Occipital lobe (tissue), 2 donors: Measurements from ENCODE around the gene UBE3B. TPM values are rescaled to one million over a fixed set of nuclear protein-coding genes. Genes with fewer than 3 reads are reported as not detected.

ENCODE experiments used
- DNase-seq: peaks from one replicate; lab custom pipeline; 2025; lab: John Stamatoyannopoulos, UW
- total RNA-seq: library from RNA; depleted of rRNA; stranded (reverse); fragments of >200 nt; gene quantifications from one replicate; pipeline ENCODE4 v1.2.3, GENCODE V29; 2014

The UBE3B gene
- total RNA-seq, 1 donor from 2014 or later, result 24.3 TPM

DNA sequence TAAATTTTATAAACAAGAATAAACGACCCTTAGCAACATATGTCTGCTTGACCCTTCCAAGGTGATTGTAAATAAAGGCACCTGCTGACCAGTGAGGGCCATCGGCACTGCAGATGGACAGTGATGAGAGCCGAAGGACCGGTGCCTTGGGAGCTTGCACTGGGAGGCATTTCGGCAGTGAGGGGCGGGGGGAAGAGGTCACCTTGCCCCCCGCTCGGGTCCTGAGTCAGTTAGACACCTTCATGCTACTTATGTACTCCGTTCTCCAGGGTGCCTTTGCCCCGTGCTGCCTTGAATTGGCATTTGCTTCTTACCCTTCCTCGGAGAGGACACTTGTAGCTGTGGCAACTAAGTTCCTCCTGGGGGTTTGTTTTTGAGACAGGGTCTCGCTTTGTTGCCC is 72.8 kb downstream of the UBE3B start:
- DNase-seq, result no peak

GRCh38 chr12:109551108-109551507 is 73.7 kb downstream of the UBE3B start:
- no peak for DNase-seq

DNA sequence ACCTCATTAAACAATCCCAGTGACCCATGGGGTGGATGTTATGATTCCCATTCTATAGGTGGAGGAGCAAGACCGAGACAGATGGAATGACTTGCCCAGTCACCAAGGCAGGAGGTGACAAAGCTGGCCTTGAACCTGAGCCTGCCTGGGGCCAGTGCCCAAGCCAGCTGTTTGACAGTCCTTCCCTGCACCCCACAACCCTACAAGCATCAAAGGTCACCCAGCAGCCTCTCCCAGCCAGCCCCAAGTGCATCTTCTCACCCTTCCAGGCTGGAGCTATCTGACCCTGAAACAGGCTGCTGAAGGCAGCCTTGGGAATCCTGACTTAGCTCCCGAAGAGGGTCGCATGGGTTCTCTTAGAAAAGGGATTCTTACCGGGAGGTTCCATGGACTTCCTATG is 75.5 kb downstream of the UBE3B start:
- DNase-seq, result no peak

DNA sequence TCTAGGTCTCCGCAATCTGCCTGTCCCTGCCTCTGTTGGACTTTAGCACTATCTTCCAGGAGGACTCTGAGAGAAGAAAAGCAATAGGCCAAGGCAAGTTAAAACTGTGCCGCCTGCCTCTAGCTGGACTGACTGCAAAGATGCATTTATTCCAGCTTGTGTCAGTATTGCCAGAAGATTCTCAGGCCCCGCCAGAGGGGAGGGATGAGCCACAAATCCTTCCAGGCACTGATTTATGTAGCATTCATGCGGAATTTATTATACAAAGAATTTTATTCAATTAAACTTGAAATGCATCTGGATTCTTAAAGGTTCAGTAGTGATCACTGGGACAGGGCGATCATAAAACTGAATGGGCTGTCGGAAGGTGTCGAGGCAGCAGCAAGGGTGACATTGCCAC is 76.0 kb downstream of the UBE3B start:
- DNase-seq, result no peak

- DNase-seq, result no peak
Measured at GRCh38 chr12:109553906-109554500, 76.6 kb downstream of the UBE3B start.

GRCh38 chr12:109554761-109555160 is 77.3 kb downstream of the UBE3B start:
- no peak for DNase-seq

GRCh38 chr12:109555431-109556315 is 78.2 kb downstream of the UBE3B start:
- DNase-seq, result no peak

GRCh38 chr12:109557200-109557599 is 79.8 kb downstream of the UBE3B start:
- DNase-seq, result no peak

- no peak for DNase-seq
Measured at GRCh38 chr12:109557805-109558204, 80.4 kb downstream of the UBE3B start.

DNA sequence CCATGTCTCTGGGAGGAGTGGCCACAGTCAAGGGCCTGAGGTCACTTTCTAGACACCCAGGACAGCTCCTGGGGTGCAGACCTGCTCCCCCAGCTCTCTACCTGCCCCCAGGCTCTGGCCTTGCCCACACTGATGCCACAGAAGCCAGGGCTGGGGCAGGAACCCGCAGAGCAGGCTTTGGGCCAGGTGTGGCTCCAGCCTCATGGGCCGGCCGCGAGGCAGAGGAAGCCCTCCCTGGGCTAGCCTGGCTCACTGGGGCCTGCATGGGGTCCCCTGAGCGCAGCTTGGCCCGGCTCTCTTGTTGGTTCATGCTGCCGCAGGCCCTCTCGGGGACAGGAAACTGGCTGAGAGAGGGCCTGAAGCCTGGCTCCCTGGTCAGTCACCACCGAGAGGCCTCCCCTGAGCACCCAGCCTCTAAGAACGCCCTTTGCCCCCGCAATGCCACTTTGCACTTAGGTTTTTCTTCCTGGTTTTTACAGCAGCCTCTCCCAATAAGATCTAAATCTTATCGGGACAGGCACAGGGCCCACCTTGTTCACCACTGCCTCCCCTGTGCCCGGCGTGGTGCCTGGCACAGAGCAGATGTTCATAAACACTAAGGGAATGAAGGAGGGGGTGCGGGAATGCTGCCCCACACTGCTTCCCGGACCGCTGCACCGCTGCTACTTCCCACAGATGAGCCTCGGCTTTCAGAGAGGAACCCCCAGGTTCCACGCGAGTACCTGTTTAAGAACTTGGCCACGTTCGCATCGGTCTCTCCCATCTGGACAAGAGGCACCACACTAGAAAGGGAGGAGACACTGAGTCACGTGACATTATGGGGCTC is 81.2 kb downstream of the UBE3B start:
- DNase-seq, result no peak

DNA sequence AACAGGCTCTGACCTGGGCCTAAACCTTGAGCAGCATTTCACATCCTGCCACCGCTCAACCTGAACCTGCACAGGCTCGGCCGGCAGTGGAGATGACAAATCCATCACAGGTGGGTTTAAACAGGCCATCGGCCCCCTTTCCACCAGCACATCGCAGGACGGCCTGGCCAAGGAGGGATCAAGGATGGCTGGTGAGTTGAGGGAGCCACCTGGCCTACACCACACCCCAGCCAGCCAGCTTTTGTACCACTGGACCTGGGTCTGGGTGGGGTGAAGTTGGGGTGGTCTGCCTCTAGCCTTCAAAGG is 81.7 kb downstream of the UBE3B start:
- DNase-seq, result no peak

DNA sequence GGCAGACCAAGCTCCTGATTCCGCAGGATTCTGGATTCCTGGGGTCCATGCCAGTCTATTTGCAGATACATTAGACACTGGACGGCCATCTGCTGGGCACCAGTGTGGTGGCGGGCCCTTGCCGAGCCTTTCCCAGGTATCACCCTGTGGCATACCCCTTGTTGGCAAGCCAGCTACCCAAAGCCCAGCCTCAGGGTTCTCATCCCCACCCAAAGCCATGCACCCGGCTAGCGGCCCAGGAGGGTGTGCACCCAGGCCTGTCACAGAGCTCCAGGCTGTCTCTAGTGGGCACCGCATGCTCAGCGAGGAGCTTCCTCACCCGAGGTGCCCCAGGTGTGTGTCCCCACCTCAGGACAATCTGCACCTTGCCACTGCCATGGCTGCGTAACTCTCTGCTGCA is 82.2 kb downstream of the UBE3B start:
- no peak for DNase-seq

GRCh38 chr12:109560867-109561710 is 83.7 kb downstream of the UBE3B start:
- no peak for DNase-seq

DNA sequence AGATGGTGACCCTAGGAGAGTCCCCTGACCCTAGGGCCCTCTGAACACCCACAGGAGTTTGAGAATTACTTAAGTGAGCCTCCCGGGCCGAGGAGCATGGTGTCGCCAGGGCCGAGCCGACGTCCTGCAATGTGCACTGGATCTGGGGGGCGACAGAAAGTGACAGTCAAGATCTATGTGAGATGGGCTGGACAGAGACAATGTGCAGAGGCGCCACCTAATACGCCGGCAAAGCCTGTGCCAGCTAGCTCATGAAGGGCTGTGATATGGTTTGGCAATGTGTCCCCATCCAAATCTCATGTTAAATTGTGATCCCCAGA is 84.2 kb downstream of the UBE3B start:
- no peak for DNase-seq

DNA sequence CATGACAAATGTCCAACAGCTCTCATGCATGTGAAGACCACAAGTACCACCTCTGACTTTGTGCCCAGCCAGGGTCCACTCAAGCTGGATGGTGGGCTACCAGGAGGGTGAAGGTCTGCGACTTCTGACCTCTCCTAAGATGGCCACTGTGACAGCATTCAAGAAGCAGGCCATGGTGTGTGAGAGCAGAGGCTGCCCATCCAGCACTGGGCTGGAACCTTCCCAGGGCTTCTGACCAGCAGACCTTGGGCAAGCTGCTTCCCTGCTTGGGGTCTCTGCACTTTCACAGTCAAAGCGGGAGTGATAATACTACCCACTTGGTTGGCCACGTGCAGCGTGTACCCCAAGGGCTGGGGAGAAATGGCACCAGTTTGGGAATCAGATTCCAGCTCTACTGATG is 85.4 kb downstream of the UBE3B start:
- DNase-seq, result no peak

DNA sequence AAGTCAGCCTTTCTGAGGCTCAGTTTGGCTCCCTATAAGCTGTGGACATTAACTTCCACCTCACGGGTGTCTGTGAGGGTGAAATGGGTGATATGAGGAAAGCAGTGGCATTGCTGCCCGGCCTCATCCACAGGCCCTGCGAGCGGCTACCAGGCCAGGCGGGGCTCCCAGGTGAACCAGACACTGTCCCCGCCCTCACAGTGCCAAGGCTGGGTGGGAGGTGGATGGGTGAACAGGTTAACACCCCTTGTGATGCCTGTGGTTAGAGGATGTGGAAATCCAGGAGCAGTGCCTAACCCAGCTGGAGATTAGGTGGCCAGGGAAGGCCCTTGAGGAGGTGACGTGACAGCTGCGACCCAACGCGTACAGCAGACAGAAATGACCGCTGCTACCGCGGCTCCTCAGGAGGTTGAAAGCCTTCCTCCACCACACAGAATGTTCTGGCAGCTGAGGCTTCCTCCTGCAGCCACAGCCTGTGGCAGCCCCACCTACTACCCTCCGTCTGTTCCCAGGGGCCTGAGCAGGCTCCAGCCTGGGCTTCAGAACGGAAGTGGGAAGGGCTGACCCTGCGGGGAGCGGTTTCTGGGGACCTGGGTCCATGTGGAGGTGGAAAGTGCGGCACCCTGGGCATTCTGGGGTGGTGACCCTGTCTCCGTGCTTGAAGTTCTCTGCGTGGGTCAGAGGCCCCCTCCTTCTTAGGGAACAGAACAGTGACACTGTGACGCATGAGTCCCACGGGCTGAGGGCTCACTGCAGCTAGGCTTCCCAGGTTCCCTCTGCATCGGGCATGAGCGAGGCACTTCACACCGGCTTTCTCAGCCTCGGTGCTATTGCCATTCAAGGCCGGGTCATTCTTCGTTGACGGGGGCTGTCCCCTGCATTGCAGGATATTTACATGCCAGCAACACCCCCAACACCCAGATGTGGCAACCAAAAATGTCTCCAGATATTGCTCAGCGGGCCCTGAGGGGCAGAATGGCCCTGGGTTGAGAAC is 86.2 kb downstream of the UBE3B start:
- no peak for DNase-seq

DNA sequence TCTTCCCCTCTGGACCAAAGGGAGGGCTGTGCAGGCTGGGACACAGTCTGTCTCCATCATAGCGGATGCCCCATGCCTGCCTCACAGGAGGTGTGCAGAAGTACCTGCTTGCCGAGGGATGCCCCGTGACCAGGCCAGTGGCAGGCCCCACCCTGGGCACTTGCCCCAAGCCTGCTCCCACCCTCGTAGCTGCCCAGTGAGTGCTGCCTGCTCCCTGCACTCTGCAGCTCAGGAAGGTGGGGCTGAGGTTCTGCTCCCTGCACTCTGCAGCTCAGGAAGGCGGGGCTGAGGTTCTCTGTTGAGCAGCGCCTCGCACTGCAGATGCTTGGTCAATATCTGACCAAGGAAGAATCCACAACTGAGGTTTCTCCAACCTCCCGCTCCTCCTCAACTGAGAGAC is 89.0 kb downstream of the UBE3B start:
- DNase-seq, result no peak

DNA sequence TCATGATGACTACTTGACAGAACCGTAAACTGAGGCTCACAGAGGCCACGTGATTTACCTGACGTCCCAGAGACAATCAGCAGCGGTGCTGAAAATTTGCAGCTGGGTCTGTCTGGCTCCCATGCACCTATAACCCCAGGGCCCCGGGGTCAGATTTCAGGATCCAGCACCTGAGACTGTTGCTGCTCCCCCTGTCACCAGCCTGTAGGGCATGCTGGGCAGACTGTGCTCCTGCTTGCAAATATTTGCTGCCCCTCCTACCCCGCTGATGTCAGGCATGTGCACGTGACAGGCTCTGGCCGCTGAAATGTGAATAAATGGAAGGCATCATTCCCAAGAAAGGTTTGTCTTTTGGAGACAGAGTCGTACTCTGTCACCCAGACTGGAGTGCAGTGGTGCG is 89.9 kb downstream of the UBE3B start:
- DNase-seq, result no peak

DNA sequence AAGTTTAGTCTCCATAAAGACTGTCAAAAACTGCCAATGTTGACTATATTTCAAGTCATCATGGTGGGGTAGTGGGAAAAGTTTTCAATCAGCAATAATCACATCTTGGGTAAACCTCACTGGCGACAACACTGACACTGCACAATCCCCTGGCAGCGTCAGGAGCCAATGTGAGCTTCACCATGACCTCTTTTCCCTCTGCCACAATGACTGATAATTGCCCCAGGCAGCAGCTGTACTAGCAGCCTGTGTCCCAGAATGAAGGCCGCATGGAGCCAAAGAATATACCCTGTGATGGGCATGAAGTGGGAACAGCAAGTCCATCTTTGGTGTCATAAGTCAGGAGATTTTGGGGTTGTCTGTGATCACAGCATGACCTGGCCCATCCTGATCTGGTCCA is 90.5 kb downstream of the UBE3B start:
- no peak for DNase-seq

GRCh38 chr12:109568486-109568885 is 91.1 kb downstream of the UBE3B start:
- DNase-seq, result no peak
